IPS-18c (cell line): ENCODE measurements around the gene AFDN.

ENCODE experiments used
- H3K4me3 ChIP-seq: 2 replicates; pipeline ENCODE4 v1.7.0; 2013; ENCODE audit warnings: low read depth, mild to moderate bottlenecking, low read length, moderate library complexity; ENCODE audit not compliant: insufficient read depth
- H3K9me3 ChIP-seq: one replicate; pipeline ENCODE4 v1.6.1; 2013; ENCODE audit warnings: mild to moderate bottlenecking, low read length, moderate library complexity; ENCODE audit not compliant: control insufficient read depth, insufficient read depth

Gene AFDN, protein sequence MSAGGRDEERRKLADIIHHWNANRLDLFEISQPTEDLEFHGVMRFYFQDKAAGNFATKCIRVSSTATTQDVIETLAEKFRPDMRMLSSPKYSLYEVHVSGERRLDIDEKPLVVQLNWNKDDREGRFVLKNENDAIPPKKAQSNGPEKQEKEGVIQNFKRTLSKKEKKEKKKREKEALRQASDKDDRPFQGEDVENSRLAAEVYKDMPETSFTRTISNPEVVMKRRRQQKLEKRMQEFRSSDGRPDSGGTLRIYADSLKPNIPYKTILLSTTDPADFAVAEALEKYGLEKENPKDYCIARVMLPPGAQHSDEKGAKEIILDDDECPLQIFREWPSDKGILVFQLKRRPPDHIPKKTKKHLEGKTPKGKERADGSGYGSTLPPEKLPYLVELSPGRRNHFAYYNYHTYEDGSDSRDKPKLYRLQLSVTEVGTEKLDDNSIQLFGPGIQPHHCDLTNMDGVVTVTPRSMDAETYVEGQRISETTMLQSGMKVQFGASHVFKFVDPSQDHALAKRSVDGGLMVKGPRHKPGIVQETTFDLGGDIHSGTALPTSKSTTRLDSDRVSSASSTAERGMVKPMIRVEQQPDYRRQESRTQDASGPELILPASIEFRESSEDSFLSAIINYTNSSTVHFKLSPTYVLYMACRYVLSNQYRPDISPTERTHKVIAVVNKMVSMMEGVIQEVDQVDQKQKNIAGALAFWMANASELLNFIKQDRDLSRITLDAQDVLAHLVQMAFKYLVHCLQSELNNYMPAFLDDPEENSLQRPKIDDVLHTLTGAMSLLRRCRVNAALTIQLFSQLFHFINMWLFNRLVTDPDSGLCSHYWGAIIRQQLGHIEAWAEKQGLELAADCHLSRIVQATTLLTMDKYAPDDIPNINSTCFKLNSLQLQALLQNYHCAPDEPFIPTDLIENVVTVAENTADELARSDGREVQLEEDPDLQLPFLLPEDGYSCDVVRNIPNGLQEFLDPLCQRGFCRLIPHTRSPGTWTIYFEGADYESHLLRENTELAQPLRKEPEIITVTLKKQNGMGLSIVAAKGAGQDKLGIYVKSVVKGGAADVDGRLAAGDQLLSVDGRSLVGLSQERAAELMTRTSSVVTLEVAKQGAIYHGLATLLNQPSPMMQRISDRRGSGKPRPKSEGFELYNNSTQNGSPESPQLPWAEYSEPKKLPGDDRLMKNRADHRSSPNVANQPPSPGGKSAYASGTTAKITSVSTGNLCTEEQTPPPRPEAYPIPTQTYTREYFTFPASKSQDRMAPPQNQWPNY (N-terminal part only)

GRCh38 chr6:167826896-167827582 is at the start of gene AFDN:
Gene AFDN (plus strand): TSS chr6:167826911. CDS start chr6:167827133, 222 bp downstream.
- Histone ChIP-seq H3K9me3 (no peaks in the 10 kb centered on the region), H3K4me3 (peak within 1 kb of the TSS; percentile 90)

DNA sequence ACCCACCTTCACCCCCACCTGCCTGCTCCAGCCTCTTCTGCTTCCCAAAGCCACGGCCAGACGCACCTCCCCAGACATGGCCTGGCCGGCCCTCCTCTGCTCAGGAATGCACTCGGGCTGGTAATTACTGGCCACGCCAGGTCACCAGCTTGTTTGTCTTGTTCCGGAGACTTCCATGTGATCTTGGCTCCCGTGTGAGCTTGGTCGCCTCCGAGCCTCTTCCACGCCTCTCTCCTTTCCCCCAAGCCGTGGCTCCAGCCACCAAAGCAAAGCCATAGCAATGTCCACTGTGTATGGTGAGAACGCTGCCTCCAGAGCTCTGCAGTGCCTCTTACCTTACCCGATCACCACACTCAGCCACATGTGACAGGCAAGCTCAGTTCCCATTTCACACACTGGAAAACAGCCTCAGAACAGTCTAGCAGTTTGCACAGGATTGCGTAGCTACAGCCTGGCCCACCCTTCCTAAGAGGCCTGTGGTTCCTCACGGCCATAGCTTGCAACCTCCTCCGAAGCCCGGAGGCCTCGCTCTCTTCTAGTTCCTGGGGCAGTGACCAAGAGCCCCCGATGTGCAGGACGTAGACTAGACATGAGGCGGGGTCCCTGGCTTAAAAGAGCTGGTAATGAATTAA is 48.1 kb upstream of the AFDN start:
- H3K4me3 ChIP-seq: no peak overlapping the region

GRCh38 chr6:167779129-167779992 is 47.4 kb upstream of the AFDN start:
- H3K4me3 ChIP-seq: no peak overlapping the region

More for the DNA sequence above, 48.1 kb upstream of the AFDN start:
- no peaks in the 10 kb centered on the region for H3K9me3 ChIP-seq

DNA sequence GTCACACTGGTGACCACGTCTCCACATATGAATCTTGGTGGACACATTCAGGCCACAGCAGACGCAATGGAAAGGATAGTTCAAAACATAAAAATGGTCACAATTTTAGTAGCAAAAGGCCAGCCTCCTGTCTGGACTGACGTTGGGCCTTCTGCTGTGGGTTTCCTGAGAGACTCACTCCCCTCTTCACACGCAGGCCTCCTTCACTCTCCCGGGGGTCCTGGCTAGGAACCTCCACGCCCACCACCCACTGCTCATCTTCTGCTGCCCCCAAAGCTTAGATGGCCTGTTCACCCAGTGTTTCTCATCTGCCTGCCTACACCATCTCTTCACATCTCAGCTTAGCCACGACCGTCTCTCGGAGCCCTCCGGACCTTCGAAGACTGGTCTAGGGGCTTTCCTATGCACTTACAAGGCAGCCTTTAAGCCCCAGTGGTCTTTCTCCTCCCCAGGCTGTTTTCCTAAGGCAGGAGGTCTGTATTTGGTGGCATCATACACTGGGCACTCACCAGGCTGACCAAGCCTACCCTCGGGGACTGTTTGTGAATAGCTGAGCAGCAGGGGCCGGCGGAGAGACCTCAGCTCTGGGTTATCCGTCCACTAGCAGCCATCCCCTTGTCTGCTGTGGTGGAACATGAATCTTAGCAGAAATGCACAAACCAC is 46.6 kb upstream of the AFDN start:
- no peaks in the 10 kb centered on the region for H3K9me3 ChIP-seq
- H3K4me3 ChIP-seq: no peak overlapping the region

More at GRCh38 chr6:167779129-167779992, 47.4 kb upstream of the AFDN start:
- no peaks in the 10 kb centered on the region for H3K9me3 ChIP-seq

DNA sequence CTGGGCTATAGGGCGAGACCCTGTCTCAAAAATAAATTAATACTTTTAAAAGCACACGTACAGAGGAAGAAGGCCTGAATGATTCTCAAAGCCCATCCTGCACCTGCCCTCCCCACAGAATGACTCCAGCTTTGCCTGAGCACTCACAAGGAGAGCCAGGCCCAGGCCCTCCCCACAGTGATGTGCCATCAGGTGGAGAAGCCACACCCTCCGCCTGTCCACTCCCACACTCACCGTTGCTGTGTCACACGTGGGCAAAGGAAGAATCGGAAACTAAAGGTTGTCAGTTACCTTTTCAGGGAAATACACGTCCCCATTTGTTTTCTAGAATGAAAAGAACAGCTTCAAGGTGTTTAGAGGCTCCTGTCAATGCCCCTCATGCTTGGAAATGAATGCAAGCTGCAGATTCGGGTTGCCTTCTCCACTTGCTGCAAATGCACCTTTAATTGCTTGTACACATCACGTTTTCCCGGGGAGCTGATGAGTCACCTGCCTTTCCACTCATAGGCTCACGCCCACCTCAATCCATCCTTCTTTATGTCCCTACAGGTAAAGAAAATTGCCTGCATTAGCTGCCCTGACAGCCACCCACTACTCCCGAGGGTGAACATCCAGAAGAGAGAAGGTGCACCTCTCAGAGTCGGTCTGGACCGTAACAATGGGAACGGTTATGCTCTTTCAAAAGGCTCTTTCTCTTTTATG is 45.5 kb upstream of the AFDN start:
- Histone ChIP-seq H3K9me3 (no peaks in the 10 kb centered on the region), H3K4me3 (no peak overlapping the region)

DNA sequence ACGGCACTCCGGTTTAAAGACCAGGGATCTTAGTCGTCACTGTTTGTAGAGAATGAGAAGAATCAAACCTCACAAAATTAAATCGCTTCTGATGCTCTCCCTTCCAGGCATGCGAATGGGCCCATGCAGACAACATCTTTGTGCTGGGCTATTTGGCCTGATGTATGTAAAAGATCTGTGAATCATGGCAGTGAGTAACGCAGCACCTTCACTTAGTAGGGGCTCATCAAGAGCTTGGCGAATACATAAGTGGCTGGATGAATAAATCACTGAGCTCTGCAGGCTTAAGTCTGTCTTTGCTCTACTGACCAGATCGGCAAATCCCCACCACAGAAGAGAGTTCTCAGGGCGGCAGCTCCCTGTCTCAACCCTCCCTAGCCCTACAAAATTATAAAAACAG is 44.8 kb upstream of the AFDN start:
- H3K4me3 ChIP-seq: no peak overlapping the region

GRCh38 chr6:167782698-167783517 is 43.8 kb upstream of the AFDN start:
- Histone ChIP-seq H3K4me3 (no peak overlapping the region), H3K9me3 (no peaks in the 10 kb centered on the region)

More for the DNA sequence above, 44.8 kb upstream of the AFDN start:
- no peaks in the 10 kb centered on the region for H3K9me3 ChIP-seq

GRCh38 chr6:167786853-167787675 is 39.6 kb upstream of the AFDN start:
- no peaks in the 10 kb centered on the region for H3K9me3 ChIP-seq
- H3K4me3 ChIP-seq: no peak overlapping the region

GRCh38 chr6:167787896-167788562 is 38.7 kb upstream of the AFDN start:
- H3K9me3 ChIP-seq: no peaks in the 10 kb centered on the region

DNA sequence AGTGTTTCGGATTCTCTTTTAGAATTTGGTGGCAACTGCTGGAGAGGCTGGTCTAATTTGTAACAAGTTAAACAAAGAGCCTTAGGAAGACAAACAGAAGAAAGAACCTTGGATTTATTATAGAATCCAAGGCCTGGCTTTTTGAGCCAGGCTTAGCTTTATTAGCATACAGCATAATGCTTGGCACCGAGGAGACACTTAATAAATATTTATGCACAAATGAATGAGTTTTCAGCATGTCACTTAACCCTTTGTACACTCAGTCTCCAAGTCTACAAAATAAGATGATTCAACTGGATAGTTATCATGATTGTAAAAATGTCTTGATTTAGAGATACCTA is 38.2 kb upstream of the AFDN start:
- no peak overlapping the region for H3K4me3 ChIP-seq
- no peaks in the 10 kb centered on the region for H3K9me3 ChIP-seq

More at GRCh38 chr6:167787896-167788562, 38.7 kb upstream of the AFDN start:
- no peak overlapping the region for H3K4me3 ChIP-seq

DNA sequence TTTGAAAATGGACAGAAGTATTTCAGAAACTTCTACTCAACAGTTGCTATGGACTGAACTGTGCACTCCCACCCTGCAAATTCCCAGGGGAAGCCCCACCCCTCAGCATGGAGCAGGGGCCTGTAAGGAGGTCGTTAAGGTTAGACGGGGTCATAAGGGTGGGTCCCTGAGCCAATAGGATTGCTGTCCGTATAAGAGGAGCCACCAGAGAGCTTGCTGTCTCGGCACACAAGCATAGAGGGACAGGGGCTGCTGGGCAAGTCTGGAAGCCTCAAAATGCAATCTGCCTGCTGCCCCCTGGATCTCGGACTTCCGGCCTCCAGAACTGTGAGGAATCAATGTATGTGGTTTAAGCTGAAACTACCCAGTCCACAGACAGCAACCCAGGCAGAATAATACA is 37.4 kb upstream of the AFDN start:
- Histone ChIP-seq H3K9me3 (no peaks in the 10 kb centered on the region), H3K4me3 (no peak overlapping the region)

GRCh38 chr6:167791091-167791779 is 35.5 kb upstream of the AFDN start:
- Histone ChIP-seq H3K4me3 (no peak overlapping the region), H3K9me3 (no peaks in the 10 kb centered on the region)
